IMR-90 (cell line): ENCODE measurements around the gene FAM186B. TPM values are rescaled to one million over a fixed set of nuclear protein-coding genes. Genes with fewer than 3 reads are reported as not detected.

Experiments
- ATAC-seq: fragments of 200-7000 bp; cut with Tn5 transposase; 2 replicates; pipeline ENCODE4 v1.9.1; 2020; ENCODE audit warnings: low read depth, mild to moderate bottlenecking, moderate library complexity
- BruUV-seq: library from RNA; stranded (reverse); fragments of 400-500 nt; replicated peaks from 2 replicates; lab custom pipeline; 2021; lab: Mats Ljungman, UMichigan
- CTCF ChIA-PET: fragments of 300-600 bp; formaldehyde crosslinking; extraction: SDS; loops from one replicate; lab custom pipeline; 2021; ENCODE audit warnings: antibody characterized with exemption; lab: Yijun Ruan, JAX
- POLR2A ChIA-PET: fragments of 300-600 bp; sonication (Branson Sonifier 250); formaldehyde crosslinking; loops from one replicate; lab custom pipeline; 2022; ENCODE audit warnings: antibody characterized with exemption; ENCODE audit not compliant: unreplicated experiment; lab: Charles Lee
- DNase-seq: peaks from one replicate; pipeline ENCODE4 v3.0.0; 2013
- H2AFZ ChIP-seq: replicated peaks from 2 replicates; pipeline ENCODE3; 2013; ENCODE audit warnings: low read length, mild to moderate bottlenecking; ENCODE audit not compliant: poor library complexity
- H2AK5ac ChIP-seq: 2 replicates; pipeline ENCODE4 v1.6.1; 2013; ENCODE audit warnings: low read depth, low read length, inconsistent platforms
- H2AK9ac ChIP-seq: replicated peaks from 2 replicates; pipeline ENCODE3; 2013; ENCODE audit warnings: mild to moderate bottlenecking, low read depth, low read length, moderate library complexity; ENCODE audit not compliant: poor library complexity
- H2BK120ac ChIP-seq: 2 replicates; pipeline ENCODE4 v1.6.1; 2013; ENCODE audit warnings: low read depth, low read length, inconsistent platforms
- H2BK15ac ChIP-seq: 3 replicates; pipeline ENCODE4 v1.6.1; 2013; ENCODE audit warnings: low read depth, low read length, inconsistent platforms
- H2BK20ac ChIP-seq: 2 replicates; pipeline ENCODE4 v1.6.1; 2013; ENCODE audit warnings: low read depth, mild to moderate bottlenecking, inconsistent platforms, low read length, moderate library complexity
- H2BK5ac ChIP-seq: 2 replicates; pipeline ENCODE4 v1.6.1; 2013; ENCODE audit warnings: mild to moderate bottlenecking, low read depth, low read length, inconsistent platforms; ENCODE audit not compliant: poor library complexity, severe bottlenecking
- H3K14ac ChIP-seq: replicated peaks from 2 replicates; pipeline ENCODE4 v1.6.1; 2013; ENCODE audit warnings: low read depth, low read length, inconsistent platforms
- H3K18ac ChIP-seq: 2 replicates; pipeline ENCODE4 v1.6.1; 2013; ENCODE audit warnings: low read depth, low read length, control low read depth
- H3K23ac ChIP-seq: 2 replicates; pipeline ENCODE4 v1.6.1; 2013; ENCODE audit warnings: low read depth, low read length, inconsistent platforms
- H3K27ac ChIP-seq: 2 replicates; pipeline ENCODE4 v1.5.1; 2013; ENCODE audit warnings: mild to moderate bottlenecking, control low read depth, low read length; ENCODE audit not compliant: insufficient read depth
- H3K27me3 ChIP-seq: 2 replicates; pipeline ENCODE4 v1.6.1; 2013; ENCODE audit warnings: low read length; ENCODE audit not compliant: control insufficient read depth, insufficient read depth
- H3K36me3 ChIP-seq: 2 replicates; pipeline ENCODE4 v1.6.1; 2013; ENCODE audit warnings: low read length, mixed read lengths; ENCODE audit not compliant: control insufficient read depth, insufficient read depth
- H3K4ac ChIP-seq: 2 replicates; pipeline ENCODE4 v1.6.1; 2013; ENCODE audit warnings: low read depth, low read length, inconsistent platforms
- H3K4me1 ChIP-seq: 2 replicates; pipeline ENCODE4 v1.6.1; 2013; ENCODE audit warnings: low read length, mixed read lengths; ENCODE audit not compliant: control insufficient read depth, insufficient read depth
- H3K4me2 ChIP-seq: 2 replicates; pipeline ENCODE4 v1.6.1; 2013; ENCODE audit warnings: low read depth, mild to moderate bottlenecking, control low read depth, low read length, moderate library complexity
- H3K4me3 ChIP-seq: 2 replicates; pipeline ENCODE4 v1.5.1; 2013; ENCODE audit warnings: low read depth, mild to moderate bottlenecking, control low read depth, low read length, moderate library complexity; ENCODE audit not compliant: insufficient read depth
- H3K56ac ChIP-seq: 2 replicates; pipeline ENCODE4 v1.6.1; 2013; ENCODE audit warnings: low read length, inconsistent platforms; ENCODE audit not compliant: insufficient read depth; ENCODE audit errors: extremely low read depth
- H3K79me1 ChIP-seq, 2 experiments: 2 replicates each; pipeline ENCODE4 v1.6.1; 2013; ENCODE audit warnings: low read length in 2 of 2, inconsistent platforms in 1 of 2, low read depth in 1 of 2
- H3K9ac ChIP-seq: 2 replicates; pipeline ENCODE4 v1.6.1; 2013; ENCODE audit warnings: low read depth, low read length, control low read depth
- H3K9me1 ChIP-seq: 2 replicates; pipeline ENCODE4 v1.6.1; 2013; ENCODE audit warnings: low read length, inconsistent platforms; ENCODE audit not compliant: insufficient read depth
- H3K9me3 ChIP-seq: 2 replicates; pipeline ENCODE4 v1.6.1; 2013; ENCODE audit warnings: low read length; ENCODE audit not compliant: control insufficient read depth, insufficient read depth
- H4K20me1 ChIP-seq: 2 replicates; pipeline ENCODE4 v1.6.1; 2013; ENCODE audit warnings: low read length, inconsistent platforms; ENCODE audit not compliant: insufficient read depth
- H4K5ac ChIP-seq: 2 replicates; pipeline ENCODE4 v1.6.1; 2013; ENCODE audit warnings: mild to moderate bottlenecking, low read depth, low read length, control low read depth
- H4K8ac ChIP-seq, 2 experiments: 2 replicates each; pipeline ENCODE4 v1.6.1; 2013; ENCODE audit warnings: low read depth in 2 of 2, low read length in 2 of 2, control low read depth in 1 of 2, inconsistent platforms in 1 of 2
- H4K91ac ChIP-seq: 2 replicates; pipeline ENCODE4 v1.6.1; 2013; ENCODE audit warnings: low read depth, low read length, inconsistent platforms; ENCODE audit not compliant: insufficient read depth
- BHLHE40 ChIP-seq: fragments of 150-350 bp; IDR thresholded peaks from 2 replicates; pipeline ENCODE4 v1.6.1; 2016; ENCODE audit warnings: mild to moderate bottlenecking, low read depth, low read length
- CEBPB ChIP-seq: IDR thresholded peaks from 2 replicates; pipeline ENCODE4 v1.6.1; 2012; ENCODE audit warnings: low read depth, low read length, improper control_type of control experiment
- CHD1 ChIP-seq: IDR thresholded peaks from 2 replicates; pipeline ENCODE4 v1.6.1; 2012; ENCODE audit warnings: low read depth, low read length, improper control_type of control experiment
- FOS ChIP-seq: fragments of 150-350 bp; IDR thresholded peaks from 2 replicates; pipeline ENCODE4 v1.6.1; 2016; ENCODE audit warnings: low read depth, low read length
- MAFK ChIP-seq: IDR thresholded peaks from 2 replicates; pipeline ENCODE4 v1.6.1; 2012; ENCODE audit warnings: low read depth, low read length, improper control_type of control experiment
- MAZ ChIP-seq: IDR thresholded peaks from 2 replicates; pipeline ENCODE4 v1.6.1; 2012; ENCODE audit warnings: low read depth, mild to moderate bottlenecking, low read length, improper control_type of control experiment, moderate library complexity, borderline replicate concordance
- MXI1 ChIP-seq: IDR thresholded peaks from 2 replicates; pipeline ENCODE4 v1.6.1; 2012; ENCODE audit warnings: low read depth, mild to moderate bottlenecking, low read length, moderate library complexity, borderline replicate concordance
- NFE2L2 ChIP-seq: fragments of 150-350 bp; IDR thresholded peaks from 2 replicates; pipeline ENCODE4 v1.6.1; 2016; ENCODE audit warnings: low read depth, mild to moderate bottlenecking, low read length
- RAD21 ChIP-seq: IDR thresholded peaks from 2 replicates; pipeline ENCODE4 v1.6.1; 2012; ENCODE audit warnings: low read length, improper control_type of control experiment
- SMC3 ChIP-seq: fragments of 150-350 bp; IDR thresholded peaks from 2 replicates; pipeline ENCODE4 v1.6.1; 2016; ENCODE audit warnings: low read depth, mild to moderate bottlenecking, antibody characterized with exemption, low read length, moderate library complexity
- WGBS, 2 experiments: methylation state at CpG; one replicate each; pipeline versions ENCODE4 v1.1.5 to v1.1.7; 2013; ENCODE audit warnings: missing lambda C conversion rate in 2 of 2; ENCODE audit not compliant: insufficient read length in 1 of 2; ENCODE audit errors: extremely low coverage in 2 of 2; 5-methylcytosine and 5-hydroxymethylcytosine counted together
- dilution Hi-C: fragments of 300-500 bp; cut with HindIII; formaldehyde crosslinking; loops from one replicate; pipeline ENCODE4 v1.14.3; 2018; ENCODE audit warnings: low sequenced_read_pairs; ENCODE audit not compliant: unreplicated experiment
- in situ Hi-C: fragments of 300-500 bp; cut with MboI; formaldehyde crosslinking; loops from 3 replicates; pipeline ENCODE4 v1.14.3; 2019; ENCODE audit warnings: low sequenced_read_pairs, inconsistent platforms, mixed read lengths
- intact Hi-C: fragments of 100-400 bp; cut with micrococcal nuclease; formaldehyde crosslinking; loops from 2 replicates; pipeline ENCODE4 v1.10.0; 2022
- polyA plus RNA-seq, 3 experiments: library from polyadenylated mRNA; depleted of rRNA; stranded (reverse); fragments of >200 nt; gene quantifications; 2 replicates each; pipeline ENCODE4 v1.2.3, GENCODE V29; 2012; ENCODE audit warnings: low replicate concordance in 1 of 3
- total RNA-seq: library from RNA; depleted of rRNA; stranded (reverse); fragments of >200 nt; gene quantifications from 2 replicates; pipeline ENCODE4 v1.2.3, GENCODE V29; 2012
- TF ChIP-seq, protein P1 (sequence below): conservative IDR thresholded peaks from 2 replicates; pipeline ENCODE4 v1.5.1; 2012; ENCODE audit warnings: mild to moderate bottlenecking, low read depth, low read length, improper control_type of control experiment

Gene FAM186B
- total and polyA plus RNA-seq, 2 of the 4 experiments (the other 2 are of a cell fraction) = 0.10 to 0.18 TPM

DNA sequence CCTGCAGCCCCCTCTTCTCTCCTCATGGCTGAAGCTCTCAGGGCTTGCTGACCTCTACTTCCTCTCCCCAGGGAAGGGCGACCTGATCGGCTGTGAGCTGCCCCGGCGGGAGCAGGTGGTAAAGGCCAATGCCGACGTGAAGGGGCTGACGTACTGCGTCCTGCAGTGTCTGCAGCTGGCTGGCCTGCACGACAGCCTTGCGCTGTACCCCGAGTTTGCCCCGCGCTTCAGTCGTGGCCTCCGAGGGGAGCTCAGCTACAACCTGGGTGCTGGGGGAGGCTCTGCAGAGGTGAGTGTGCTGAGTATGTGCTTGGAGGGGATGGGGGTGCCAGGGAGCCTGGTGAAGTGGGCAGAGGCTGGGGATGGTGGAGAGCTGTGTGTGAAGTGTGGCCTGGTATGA is 51.2 kb downstream of the FAM186B start:
- H3K9ac ChIP-seq = no peak overlapping the region
- DNase-seq = no peak
- no peak overlapping the region for H3K4me2 ChIP-seq
- no peaks in the 10 kb centered on the region for H3K4me1 ChIP-seq
- no peaks in the 10 kb centered on the region for H3K79me1 ChIP-seq
- no peak overlapping the region for H3K4me3 ChIP-seq
- H3K27me3 ChIP-seq = peaks cover 31% of the 10 kb centered on the region
- H4K20me1 ChIP-seq = no peaks in the 10 kb centered on the region
- dilution Hi-C loops = no loop called here
- no peak overlapping the region for H2AK5ac ChIP-seq
- H2BK5ac ChIP-seq = no peak overlapping the region
- no peak overlapping the region for H3K23ac ChIP-seq
- H2AK9ac ChIP-seq = no peak overlapping the region
- no peak overlapping the region for H3K56ac ChIP-seq
- no peak for ATAC-seq
- H4K5ac ChIP-seq = no peak overlapping the region
- H3K9me3 ChIP-seq = no peaks in the 10 kb centered on the region
- H2BK20ac ChIP-seq = no peak overlapping the region
- TF ChIP-seq BHLHE40 = no peak
- TF ChIP-seq CHD1 = no peak
- TF ChIP-seq CEBPB = no peak
- TF ChIP-seq, protein P1, sequence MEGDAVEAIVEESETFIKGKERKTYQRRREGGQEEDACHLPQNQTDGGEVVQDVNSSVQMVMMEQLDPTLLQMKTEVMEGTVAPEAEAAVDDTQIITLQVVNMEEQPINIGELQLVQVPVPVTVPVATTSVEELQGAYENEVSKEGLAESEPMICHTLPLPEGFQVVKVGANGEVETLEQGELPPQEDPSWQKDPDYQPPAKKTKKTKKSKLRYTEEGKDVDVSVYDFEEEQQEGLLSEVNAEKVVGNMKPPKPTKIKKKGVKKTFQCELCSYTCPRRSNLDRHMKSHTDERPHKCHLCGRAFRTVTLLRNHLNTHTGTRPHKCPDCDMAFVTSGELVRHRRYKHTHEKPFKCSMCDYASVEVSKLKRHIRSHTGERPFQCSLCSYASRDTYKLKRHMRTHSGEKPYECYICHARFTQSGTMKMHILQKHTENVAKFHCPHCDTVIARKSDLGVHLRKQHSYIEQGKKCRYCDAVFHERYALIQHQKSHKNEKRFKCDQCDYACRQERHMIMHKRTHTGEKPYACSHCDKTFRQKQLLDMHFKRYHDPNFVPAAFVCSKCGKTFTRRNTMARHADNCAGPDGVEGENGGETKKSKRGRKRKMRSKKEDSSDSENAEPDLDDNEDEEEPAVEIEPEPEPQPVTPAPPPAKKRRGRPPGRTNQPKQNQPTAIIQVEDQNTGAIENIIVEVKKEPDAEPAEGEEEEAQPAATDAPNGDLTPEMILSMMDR = no peak
- TF ChIP-seq RAD21 = no peak
- no peak for TF ChIP-seq MXI1
- TF ChIP-seq NFE2L2 = no peak
- TF ChIP-seq MAFK = no peak
- no peak for TF ChIP-seq FOS
- no peak for TF ChIP-seq SMC3
- no peak for TF ChIP-seq MAZ
- no peak overlapping the region for H3K27ac ChIP-seq
- no peak overlapping the region for H3K4ac ChIP-seq
- intact Hi-C loops = no loop called here
- no peak overlapping the region for H4K91ac ChIP-seq
- no peak overlapping the region for H3K14ac ChIP-seq
- no peak overlapping the region for H2BK120ac ChIP-seq
- WGBS, 2 experiments = 68% methylated on average over 10 of the region's 15 CpGs; no CpG with 5 or more reads in 1 of the 2 experiments
- peaks cover 20% of the 10 kb centered on the region for H3K36me3 ChIP-seq
- in situ Hi-C loops = no loop called here
- no peak overlapping the region for H2BK15ac ChIP-seq
- BruUV-seq = no TSS peak
- ChIA-PET POLR2A (interaction anchor here (0.6 kb wide), 1 partner anchor 207 kb away, joined by 3 read pairs; no protein-coding TSS in a partner anchor), CTCF (interaction anchor here (1.1 to 1.3 kb wide), 3 partner anchors 9 to 223 kb away, joined by 3 to 4 read pairs (median 3); no protein-coding TSS in a partner anchor)
- no peak overlapping the region for H3K18ac ChIP-seq
- no peak overlapping the region for H4K8ac ChIP-seq
- H3K9me1 ChIP-seq = no peaks in the 10 kb centered on the region
- no peak overlapping the region for H2AFZ ChIP-seq
